Stomach smooth muscle (tissue), 2 donors: Measurements from ENCODE around the gene HSD3B2.

ENCODE experiments used
- H3K27ac ChIP-seq: one replicate; pipeline ENCODE4 v1.7.0; 2013; ENCODE audit warnings: mild to moderate bottlenecking, low read length, inconsistent platforms
- H3K27me3 ChIP-seq, 2 donors: one replicate each; pipeline ENCODE4 v1.7.0; 2013; ENCODE audit warnings: low read length in 2 of 2; ENCODE audit not compliant: insufficient read depth in 2 of 2, control insufficient read depth in 1 of 2
- H3K36me3 ChIP-seq, 2 donors: one replicate each; pipeline ENCODE4 v1.7.0; 2013; ENCODE audit warnings: low read length in 2 of 2; ENCODE audit not compliant: control insufficient read depth in 2 of 2, insufficient read depth in 2 of 2
- H3K4me1 ChIP-seq: one replicate; pipeline ENCODE4 v1.7.0; 2013; ENCODE audit warnings: low read length; ENCODE audit not compliant: control insufficient read depth, insufficient read depth
- H3K4me3 ChIP-seq, 2 donors: one replicate each; pipeline ENCODE4 v1.7.0; 2013; ENCODE audit warnings: low read length in 2 of 2
- H3K9ac ChIP-seq, 2 donors: one replicate each; pipeline ENCODE4 v1.7.0; 2013; ENCODE audit warnings: low read length in 2 of 2, mild to moderate bottlenecking in 1 of 2
- H3K9me3 ChIP-seq, 2 donors: one replicate each; pipeline ENCODE4 v1.7.0; 2013; ENCODE audit warnings: low read length in 2 of 2; ENCODE audit not compliant: control insufficient read depth in 2 of 2
- donor health status: healthy.
- donor health status: Pancreatic carcinoma.

The HSD3B2 gene

DNA sequence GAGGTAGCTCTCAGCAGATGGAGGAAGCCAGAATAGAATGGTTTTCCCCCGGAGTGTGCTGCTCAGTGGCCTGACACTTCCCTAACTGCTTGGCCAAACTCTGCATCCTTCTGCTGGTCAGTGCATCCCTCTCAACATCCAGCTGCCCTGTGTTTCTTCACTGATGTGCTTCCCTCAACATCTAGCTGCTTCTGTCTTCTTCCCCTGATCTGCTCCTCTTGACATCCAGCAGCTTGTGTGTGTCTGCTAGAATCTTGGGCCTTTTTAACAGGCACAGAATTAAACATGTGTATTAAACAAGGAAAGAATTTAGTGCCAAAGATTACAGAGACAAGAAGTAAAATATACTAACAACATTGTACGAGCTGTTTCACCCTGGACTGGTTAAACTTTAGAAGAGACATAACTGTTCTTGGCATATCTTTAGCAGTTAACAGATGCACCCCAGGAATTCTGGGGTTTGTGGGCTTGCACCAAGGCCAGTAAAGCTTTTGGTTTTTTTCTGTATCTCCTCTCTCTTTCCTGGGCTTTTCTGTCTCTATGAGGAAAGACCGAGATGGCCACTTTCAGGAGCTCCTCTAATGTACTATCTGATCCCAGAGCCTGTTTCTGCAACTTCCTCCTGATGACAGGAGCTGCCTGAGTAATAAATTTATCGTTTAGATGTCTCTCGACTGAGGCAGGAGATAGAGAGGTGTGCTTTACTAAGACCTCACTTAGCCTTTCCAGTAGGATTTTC is 57.3 kb downstream of the HSD3B2 start:
- Histone ChIP-seq H3K36me3 (no peaks in the 10 kb centered on the region), H3K9ac (no peak overlapping the region), H3K27me3 (no peaks in the 10 kb centered on the region), H3K27ac (no peak overlapping the region), H3K9me3 (no peaks in the 10 kb centered on the region), H3K4me3 (no peak overlapping the region), H3K4me1 (no peaks in the 10 kb centered on the region)
